ENCODE results near the gene KCND2.

- TF ChIP-seq CTCF (conservative IDR thresholded peaks at IDR 0.05; ENCODE audit: low read depth, low read length) (no peak), EZH2phosphoT487 (IDR thresholded peaks at IDR 0.05; ENCODE audit: borderline replicate concordance, low read length) (no peak)
Observed at GRCh38 chr7:120743128-120743527, 470.2 kb downstream of the KCND2 start.

Data from PC-3 (cell line).